ENCODE results near the gene IFI44L. TPM values are rescaled to one million over a fixed set of nuclear protein-coding genes. Genes with fewer than 3 reads are reported as not detected.

IFI44L gene
- total RNA-seq, 1 experiment from 2014 or later = 0.10 TPM

DNA sequence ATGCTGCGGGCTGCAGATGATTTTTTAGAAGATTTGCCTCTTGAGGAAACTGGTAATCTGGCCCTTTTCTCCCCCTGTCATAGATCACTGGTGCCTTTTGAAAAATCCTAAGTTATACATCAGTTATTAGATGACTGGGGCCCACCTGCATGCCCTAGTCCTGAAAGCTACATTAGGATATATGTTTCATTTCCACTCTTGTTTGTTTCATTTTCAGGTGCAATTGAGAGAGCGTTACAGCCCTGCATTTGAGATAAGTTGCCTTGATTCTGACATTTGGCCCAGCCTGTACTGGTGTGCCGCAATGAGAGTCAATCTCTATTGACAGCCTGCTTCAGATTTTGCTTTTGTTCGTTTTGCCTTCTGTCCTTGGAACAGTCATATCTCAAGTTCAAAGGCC is 21.3 kb downstream of the IFI44L start:
- H3K4me3 ChIP-seq (replicated peaks in 1 of 2; ENCODE audit: low read depth in 1 of 2, low read length in 2 of 2) = no peak overlapping the region
- H3K4me2 ChIP-seq (ENCODE audit: low read length) = no peak overlapping the region
- H3K27me3 ChIP-seq (ENCODE audit: insufficient read depth, low read length) = no peaks in the 10 kb centered on the region
- ChIA-PET RAD21 (ENCODE audit: low non-redundant PET in 1 of 2, low total read pairs in 2 of 2, uncharacterized antibody in 2 of 2, unreplicated experiment in 2 of 2) (no interaction called here), POLR2A (no interaction called here), CTCF (interaction anchor here (1.4 kb wide), 1 partner anchor 24 kb away, joined by 4 read pairs; no protein-coding TSS in a partner anchor)
- H3K9me2 ChIP-seq (ENCODE audit: insufficient read depth) = no peaks in the 10 kb centered on the region
- H2AFZ ChIP-seq (ENCODE audit: low read depth, low read length, poor library complexity, severe bottlenecking) = no peak overlapping the region
- H3K36me3 ChIP-seq (ENCODE audit: control insufficient read depth in 1 of 2, insufficient read depth in 2 of 2, low read length in 2 of 2) = no peaks in the 10 kb centered on the region
- intact Hi-C loops (cut with micrococcal nuclease) = no loop called here
- DNase-seq (ENCODE audit: low read depth, low spot score) (no peak), ATAC-seq (no peak)
- no peak overlapping the region for H3K9ac ChIP-seq (ENCODE audit: low read length)
- TF ChIP-seq, protein P1, sequence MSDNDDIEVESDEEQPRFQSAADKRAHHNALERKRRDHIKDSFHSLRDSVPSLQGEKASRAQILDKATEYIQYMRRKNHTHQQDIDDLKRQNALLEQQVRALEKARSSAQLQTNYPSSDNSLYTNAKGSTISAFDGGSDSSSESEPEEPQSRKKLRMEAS (IDR thresholded peaks at IDR 0.05) = no peak
- TF ChIP-seq CBX3 (IDR thresholded peaks at IDR 0.05; ENCODE audit: low read depth) (no peak), ELF1 (IDR thresholded peaks at IDR 0.05; ENCODE audit: borderline replicate concordance, low read depth) (no peak), CEBPB (IDR thresholded peaks at IDR 0.05; ENCODE audit: low read depth) (no peak), EZH2 (IDR thresholded peaks at IDR 0.05) (no peak), JUND (IDR thresholded peaks at IDR 0.05) (no peak), ZFX (IDR thresholded peaks at IDR 0.05) (no peak), EGR1 (IDR thresholded peaks at IDR 0.05; ENCODE audit: low read depth) (no peak)
- TF ChIP-seq, protein P2, sequence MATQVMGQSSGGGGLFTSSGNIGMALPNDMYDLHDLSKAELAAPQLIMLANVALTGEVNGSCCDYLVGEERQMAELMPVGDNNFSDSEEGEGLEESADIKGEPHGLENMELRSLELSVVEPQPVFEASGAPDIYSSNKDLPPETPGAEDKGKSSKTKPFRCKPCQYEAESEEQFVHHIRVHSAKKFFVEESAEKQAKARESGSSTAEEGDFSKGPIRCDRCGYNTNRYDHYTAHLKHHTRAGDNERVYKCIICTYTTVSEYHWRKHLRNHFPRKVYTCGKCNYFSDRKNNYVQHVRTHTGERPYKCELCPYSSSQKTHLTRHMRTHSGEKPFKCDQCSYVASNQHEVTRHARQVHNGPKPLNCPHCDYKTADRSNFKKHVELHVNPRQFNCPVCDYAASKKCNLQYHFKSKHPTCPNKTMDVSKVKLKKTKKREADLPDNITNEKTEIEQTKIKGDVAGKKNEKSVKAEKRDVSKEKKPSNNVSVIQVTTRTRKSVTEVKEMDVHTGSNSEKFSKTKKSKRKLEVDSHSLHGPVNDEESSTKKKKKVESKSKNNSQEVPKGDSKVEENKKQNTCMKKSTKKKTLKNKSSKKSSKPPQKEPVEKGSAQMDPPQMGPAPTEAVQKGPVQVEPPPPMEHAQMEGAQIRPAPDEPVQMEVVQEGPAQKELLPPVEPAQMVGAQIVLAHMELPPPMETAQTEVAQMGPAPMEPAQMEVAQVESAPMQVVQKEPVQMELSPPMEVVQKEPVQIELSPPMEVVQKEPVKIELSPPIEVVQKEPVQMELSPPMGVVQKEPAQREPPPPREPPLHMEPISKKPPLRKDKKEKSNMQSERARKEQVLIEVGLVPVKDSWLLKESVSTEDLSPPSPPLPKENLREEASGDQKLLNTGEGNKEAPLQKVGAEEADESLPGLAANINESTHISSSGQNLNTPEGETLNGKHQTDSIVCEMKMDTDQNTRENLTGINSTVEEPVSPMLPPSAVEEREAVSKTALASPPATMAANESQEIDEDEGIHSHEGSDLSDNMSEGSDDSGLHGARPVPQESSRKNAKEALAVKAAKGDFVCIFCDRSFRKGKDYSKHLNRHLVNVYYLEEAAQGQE (IDR thresholded peaks at IDR 0.05; ENCODE audit: low read depth) = no peak
- TF ChIP-seq, protein P3, sequence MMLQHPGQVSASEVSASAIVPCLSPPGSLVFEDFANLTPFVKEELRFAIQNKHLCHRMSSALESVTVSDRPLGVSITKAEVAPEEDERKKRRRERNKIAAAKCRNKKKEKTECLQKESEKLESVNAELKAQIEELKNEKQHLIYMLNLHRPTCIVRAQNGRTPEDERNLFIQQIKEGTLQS (IDR thresholded peaks at IDR 0.05) = no peak
- H3K4me1 ChIP-seq (ENCODE audit: control insufficient read depth in 1 of 2, insufficient read depth in 2 of 2, low read length in 2 of 2) = no peaks in the 10 kb centered on the region
- BruUV-seq (replicated peaks) = no TSS peak
- H3K9me3 ChIP-seq (ENCODE audit: control insufficient read depth in 1 of 2, insufficient read depth in 1 of 2, low read depth in 1 of 2, low read length in 2 of 2) = no peaks in the 10 kb centered on the region
- no peaks in the 10 kb centered on the region for H3K79me2 ChIP-seq (ENCODE audit: insufficient read depth, low read length)
- H4K20me1 ChIP-seq (ENCODE audit: insufficient read depth) = no peaks in the 10 kb centered on the region
- H3K27ac ChIP-seq (ENCODE audit: low read depth, low read length) = no peak overlapping the region

Data from HCT116 (cell line).